ENCODE measurements around the gene TRPM6. TPM values are rescaled to one million over a fixed set of nuclear protein-coding genes. Genes with fewer than 3 reads are reported as not detected.

TRPM6 gene
- total and polyA plus RNA-seq, 10 donors, result 0.05 to 9.9 (median 1.7) TPM

DNA sequence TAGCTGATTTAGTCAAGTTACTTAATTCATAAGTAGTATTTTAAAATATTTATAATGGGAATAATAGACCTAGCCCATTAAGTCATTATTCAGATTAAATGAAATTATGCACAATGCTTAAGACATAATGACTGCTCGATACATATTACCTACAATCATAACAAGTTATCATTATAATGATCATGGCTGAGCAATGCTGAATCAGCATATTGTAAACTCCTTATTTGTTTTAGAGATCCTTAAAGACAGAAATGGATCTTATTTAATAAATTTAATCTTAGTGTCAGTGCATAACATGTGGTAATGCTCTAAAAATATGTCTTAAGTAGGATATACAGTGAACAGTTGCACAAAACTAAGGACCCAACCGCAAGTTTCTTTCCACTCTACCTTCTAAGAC is 169.0 kb downstream of the TRPM6 start:
- Histone ChIP-seq H3K27ac (no peak overlapping the region), H3K27me3 (replicated peaks in 1 of 7) (peaks cover 0 to 4% (median 0%) of the 10 kb centered on the region in 7 donors), H3K4me3 (no peak overlapping the region), H3K36me3 (no peaks in the 10 kb centered on the region), H3K9me3 (no peaks in the 10 kb centered on the region), H3K4me1 (no peaks in the 10 kb centered on the region)
- DNase-seq, result no peak
- intact Hi-C loops (cut with DNase I; ENCODE audit: low total_unique reads), result no loop called here
- TF ChIP-seq, protein P1, sequence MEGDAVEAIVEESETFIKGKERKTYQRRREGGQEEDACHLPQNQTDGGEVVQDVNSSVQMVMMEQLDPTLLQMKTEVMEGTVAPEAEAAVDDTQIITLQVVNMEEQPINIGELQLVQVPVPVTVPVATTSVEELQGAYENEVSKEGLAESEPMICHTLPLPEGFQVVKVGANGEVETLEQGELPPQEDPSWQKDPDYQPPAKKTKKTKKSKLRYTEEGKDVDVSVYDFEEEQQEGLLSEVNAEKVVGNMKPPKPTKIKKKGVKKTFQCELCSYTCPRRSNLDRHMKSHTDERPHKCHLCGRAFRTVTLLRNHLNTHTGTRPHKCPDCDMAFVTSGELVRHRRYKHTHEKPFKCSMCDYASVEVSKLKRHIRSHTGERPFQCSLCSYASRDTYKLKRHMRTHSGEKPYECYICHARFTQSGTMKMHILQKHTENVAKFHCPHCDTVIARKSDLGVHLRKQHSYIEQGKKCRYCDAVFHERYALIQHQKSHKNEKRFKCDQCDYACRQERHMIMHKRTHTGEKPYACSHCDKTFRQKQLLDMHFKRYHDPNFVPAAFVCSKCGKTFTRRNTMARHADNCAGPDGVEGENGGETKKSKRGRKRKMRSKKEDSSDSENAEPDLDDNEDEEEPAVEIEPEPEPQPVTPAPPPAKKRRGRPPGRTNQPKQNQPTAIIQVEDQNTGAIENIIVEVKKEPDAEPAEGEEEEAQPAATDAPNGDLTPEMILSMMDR (IDR thresholded peaks at IDR 0.05 in 8 of 11, conservative IDR thresholded peaks at IDR 0.05 in 3 of 11), result no peak
- WGBS, 5 donors, result 91 to 96% (median 92%) methylated on average over 2 of the region's 2 CpGs

DNA sequence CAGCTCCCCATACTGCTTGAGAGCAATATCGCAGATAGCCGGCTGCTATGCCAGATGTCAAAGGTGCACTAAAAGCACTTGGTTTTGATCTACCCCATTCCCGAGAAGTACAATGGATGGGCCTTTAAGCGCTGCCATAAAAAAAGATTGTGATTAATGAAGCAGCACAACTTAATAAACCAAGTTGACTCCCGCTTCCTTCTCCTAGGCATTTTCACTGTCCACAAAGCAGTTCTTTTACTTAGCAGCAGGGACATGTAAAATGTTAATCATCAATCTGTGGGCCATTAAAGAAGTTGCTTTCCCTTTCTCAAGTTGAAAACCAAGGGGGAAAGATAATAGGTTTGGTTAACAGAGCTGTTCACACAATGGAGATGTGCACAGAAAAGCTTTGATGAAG is 176.4 kb downstream of the TRPM6 start:
- no peak for DNase-seq
- 69 to 86% (median 77%) methylated on average over 5 of the region's 5 CpGs for WGBS, 5 donors
- Histone ChIP-seq H3K27me3 (replicated peaks in 1 of 7) (peaks cover 0 to 8% (median 0%) of the 10 kb centered on the region in 7 donors), H3K27ac (no peak overlapping the region), H3K4me1 (no peaks in the 10 kb centered on the region), H3K4me3 (no peak overlapping the region), H3K36me3 (no peaks in the 10 kb centered on the region), H3K9me3 (no peaks in the 10 kb centered on the region)
- intact Hi-C loops (cut with DNase I; ENCODE audit: low total_unique reads), result no loop called here
- no peak for TF ChIP-seq POLR2AphosphoS5 (IDR thresholded peaks at IDR 0.05)
- TF ChIP-seq, protein P1 (IDR thresholded peaks at IDR 0.05 in 8 of 11, conservative IDR thresholded peaks at IDR 0.05 in 3 of 11), result no peak
- TF ChIP-seq POLR2A (IDR thresholded peaks at IDR 0.05), result no peak

DNA sequence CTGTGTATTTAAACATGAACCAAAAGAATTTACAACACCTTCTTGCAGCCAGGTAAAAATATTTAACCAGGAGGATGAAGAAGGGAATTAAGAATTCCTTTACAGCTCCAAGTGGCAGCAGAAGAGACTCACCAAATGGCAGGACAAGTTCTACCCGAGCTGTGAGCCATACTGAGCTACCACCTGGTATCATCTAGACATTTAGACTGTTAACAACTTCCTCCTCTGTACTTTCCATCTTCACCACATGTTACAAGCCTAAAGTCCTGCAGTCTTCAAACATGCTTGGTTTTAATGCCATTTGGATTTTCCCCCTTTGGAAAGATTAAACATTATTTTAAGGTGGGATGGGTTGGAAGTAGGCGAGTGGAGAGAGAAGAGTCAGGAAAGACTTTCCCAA is 190.2 kb downstream of the TRPM6 start:
- WGBS, 5 donors, result 48 to 74% (median 58%) methylated on average over 2 of the region's 2 CpGs
- peaks cover 0 to 9% (median 0%) of the 10 kb centered on the region in 7 donors for H3K27me3 ChIP-seq (replicated peaks in 1 of 7)
- DNase-seq, result no peak
- H3K9me3 ChIP-seq, result no peaks in the 10 kb centered on the region
- no peak overlapping the region for H3K27ac ChIP-seq
- intact Hi-C loops (cut with DNase I; ENCODE audit: low total_unique reads), result no loop called here
- H3K36me3 ChIP-seq, result no peaks in the 10 kb centered on the region
- H3K4me1 ChIP-seq, result no peaks in the 10 kb centered on the region
- TF ChIP-seq POLR2AphosphoS5 (IDR thresholded peaks at IDR 0.05) (no peak), POLR2A (IDR thresholded peaks at IDR 0.05) (no peak)
- TF ChIP-seq, protein P1 (IDR thresholded peaks at IDR 0.05 in 8 of 11, conservative IDR thresholded peaks at IDR 0.05 in 3 of 11), result no peak
- no peak overlapping the region for H3K4me3 ChIP-seq

DNA sequence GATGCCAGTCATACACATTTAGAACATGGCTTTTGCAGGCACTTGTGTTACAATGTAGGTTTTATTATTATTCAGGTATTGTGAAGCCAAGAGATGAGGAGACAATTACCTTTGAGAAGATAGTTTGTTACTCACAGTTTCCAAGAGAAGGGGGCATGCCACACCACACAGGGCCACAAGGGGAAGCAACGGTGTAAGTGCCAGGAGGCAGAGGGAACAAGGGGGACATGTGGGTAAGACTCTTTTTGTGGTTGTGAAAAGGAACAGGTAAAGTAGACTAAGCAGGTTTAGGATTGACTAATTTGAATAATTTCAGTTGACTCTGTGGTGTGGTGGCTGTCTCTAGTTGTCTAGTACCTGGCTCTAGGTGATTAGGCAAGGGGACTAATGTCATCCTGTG is 191.2 kb downstream of the TRPM6 start:
- H3K9me3 ChIP-seq, result no peaks in the 10 kb centered on the region
- H3K27me3 ChIP-seq (replicated peaks in 1 of 7), result peaks cover 0 to 9% (median 0%) of the 10 kb centered on the region in 7 donors
- no peaks in the 10 kb centered on the region for H3K4me1 ChIP-seq
- no peak overlapping the region for H3K4me3 ChIP-seq
- no peaks in the 10 kb centered on the region for H3K36me3 ChIP-seq
- DNase-seq, result no peak
- TF ChIP-seq POLR2A (IDR thresholded peaks at IDR 0.05) (no peak), POLR2AphosphoS5 (IDR thresholded peaks at IDR 0.05) (no peak)
- TF ChIP-seq, protein P1 (IDR thresholded peaks at IDR 0.05 in 8 of 11, conservative IDR thresholded peaks at IDR 0.05 in 3 of 11), result no peak
- 67 to 92% (median 73%) methylated on average over 1 of the region's 1 CpG for WGBS, 5 donors
- intact Hi-C loops (cut with DNase I; ENCODE audit: low total_unique reads), result no loop called here
- H3K27ac ChIP-seq, result no peak overlapping the region

Data from spleen (tissue), 11 donors.